ENCODE results near the gene DPM3. TPM values are rescaled to one million over a fixed set of nuclear protein-coding genes. Genes with fewer than 3 reads are reported as not detected.

The DPM3 gene
- total and polyA plus RNA-seq, 2 of the 13 experiments (the other 11 are each of a cell fraction or from before 2014, with no cell fraction given): 23.2 to 53.4 TPM

DNA sequence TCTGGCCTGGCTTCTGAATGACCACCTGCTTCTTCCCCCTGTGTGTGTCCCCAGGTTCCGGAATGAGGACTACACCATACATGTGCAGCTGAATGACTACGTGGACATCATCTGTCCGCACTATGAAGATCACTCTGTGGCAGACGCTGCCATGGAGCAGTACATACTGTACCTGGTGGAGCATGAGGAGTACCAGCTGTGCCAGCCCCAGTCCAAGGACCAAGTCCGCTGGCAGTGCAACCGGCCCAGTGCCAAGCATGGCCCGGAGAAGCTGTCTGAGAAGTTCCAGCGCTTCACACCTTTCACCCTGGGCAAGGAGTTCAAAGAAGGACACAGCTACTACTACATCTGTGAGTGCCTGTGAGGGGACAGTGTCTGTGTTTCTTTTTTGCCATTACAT is 9.0 kb downstream of the DPM3 start (continued):
- TF ChIP-seq FOXP1 (IDR thresholded peaks at IDR 0.05): no peak
- no peak for TF ChIP-seq FOXP1 (CRISPR knock-in tag; IDR thresholded peaks at IDR 0.05)

DNA sequence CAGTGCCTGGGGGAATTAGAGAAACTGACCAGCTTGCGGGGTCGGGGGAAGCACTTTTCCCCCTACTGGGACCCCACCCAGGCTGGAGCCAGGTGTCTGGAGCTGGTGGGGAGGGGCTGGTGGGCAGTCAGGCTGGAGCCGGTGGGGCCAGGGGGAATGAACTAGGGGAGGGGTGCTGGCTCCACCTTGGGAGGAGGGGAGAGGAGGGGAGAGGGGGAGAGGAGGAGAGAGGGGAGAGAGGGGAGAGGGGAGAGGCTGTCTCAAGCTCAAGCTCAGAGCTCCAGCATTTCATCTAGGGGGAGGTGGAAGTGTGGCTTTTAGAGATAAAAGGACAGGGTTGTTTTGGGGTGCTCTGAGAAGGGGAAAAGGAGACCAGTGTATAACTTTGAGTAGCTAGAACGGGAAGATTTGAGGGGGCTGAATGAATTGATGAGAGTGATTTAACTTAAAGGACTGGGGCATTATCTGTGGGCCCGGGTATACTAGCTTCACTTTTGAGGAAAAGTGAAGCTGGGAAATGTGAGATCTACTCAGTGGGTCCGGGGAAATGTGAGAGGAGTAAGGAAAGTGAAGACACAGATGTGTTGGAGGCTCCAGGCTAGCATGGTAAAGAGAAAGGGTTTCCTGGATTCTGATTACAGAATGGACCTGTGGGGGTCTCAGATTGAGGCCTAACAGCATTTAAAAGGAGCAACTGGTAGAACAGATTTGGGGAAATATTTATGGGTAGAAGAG is 9.9 kb downstream of the DPM3 start:
- peaks cover 17 to 46% of the 10 kb centered on the region in 2 experiments for H3K36me3 ChIP-seq (replicated peaks in 1 of 2; ENCODE audit: control insufficient read depth in 1 of 2, insufficient read depth in 2 of 2, low read length in 2 of 2)
- no peaks in the 10 kb centered on the region; a peak in 1 of 5 replicates for H3K27me3 ChIP-seq (ENCODE audit: control insufficient read depth in 1 of 2, insufficient read depth in 2 of 2, low read length in 2 of 2)
- no peak overlapping the region for H2AFZ ChIP-seq (ENCODE audit: low read length)
- TF ChIP-seq KLF16 (CRISPR knock-in tag; IDR thresholded peaks at IDR 0.05): 0 out of 4 replicates have a peak, but pooled peaks of 1 of the 2 experiments have one; percentile 11
- TF ChIP-seq, protein P1, sequence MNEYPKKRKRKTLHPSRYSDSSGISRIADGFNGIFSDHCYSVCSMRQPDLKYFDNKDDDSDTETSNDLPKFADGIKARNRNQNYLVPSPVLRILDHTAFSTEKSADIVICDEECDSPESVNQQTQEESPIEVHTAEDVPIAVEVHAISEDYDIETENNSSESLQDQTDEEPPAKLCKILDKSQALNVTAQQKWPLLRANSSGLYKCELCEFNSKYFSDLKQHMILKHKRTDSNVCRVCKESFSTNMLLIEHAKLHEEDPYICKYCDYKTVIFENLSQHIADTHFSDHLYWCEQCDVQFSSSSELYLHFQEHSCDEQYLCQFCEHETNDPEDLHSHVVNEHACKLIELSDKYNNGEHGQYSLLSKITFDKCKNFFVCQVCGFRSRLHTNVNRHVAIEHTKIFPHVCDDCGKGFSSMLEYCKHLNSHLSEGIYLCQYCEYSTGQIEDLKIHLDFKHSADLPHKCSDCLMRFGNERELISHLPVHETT (CRISPR knock-in tag; conservative IDR thresholded peaks at IDR 0.05): no peak
- TF ChIP-seq, protein P2, sequence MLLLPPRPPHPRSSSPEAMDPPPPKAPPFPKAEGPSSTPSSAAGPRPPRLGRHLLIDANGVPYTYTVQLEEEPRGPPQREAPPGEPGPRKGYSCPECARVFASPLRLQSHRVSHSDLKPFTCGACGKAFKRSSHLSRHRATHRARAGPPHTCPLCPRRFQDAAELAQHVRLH (CRISPR knock-in tag; IDR thresholded peaks at IDR 0.05; ENCODE audit: borderline replicate concordance, low read depth): 0 out of 2 replicates have a peak, but pooled peaks have one; percentile 4
- TF ChIP-seq PCBP1 (IDR thresholded peaks at IDR 0.05; ENCODE audit: borderline replicate concordance, low read depth, low read length): 0 out of 2 replicates have a peak, but pooled peaks have one; percentile 38
- TF ChIP-seq, protein P3, sequence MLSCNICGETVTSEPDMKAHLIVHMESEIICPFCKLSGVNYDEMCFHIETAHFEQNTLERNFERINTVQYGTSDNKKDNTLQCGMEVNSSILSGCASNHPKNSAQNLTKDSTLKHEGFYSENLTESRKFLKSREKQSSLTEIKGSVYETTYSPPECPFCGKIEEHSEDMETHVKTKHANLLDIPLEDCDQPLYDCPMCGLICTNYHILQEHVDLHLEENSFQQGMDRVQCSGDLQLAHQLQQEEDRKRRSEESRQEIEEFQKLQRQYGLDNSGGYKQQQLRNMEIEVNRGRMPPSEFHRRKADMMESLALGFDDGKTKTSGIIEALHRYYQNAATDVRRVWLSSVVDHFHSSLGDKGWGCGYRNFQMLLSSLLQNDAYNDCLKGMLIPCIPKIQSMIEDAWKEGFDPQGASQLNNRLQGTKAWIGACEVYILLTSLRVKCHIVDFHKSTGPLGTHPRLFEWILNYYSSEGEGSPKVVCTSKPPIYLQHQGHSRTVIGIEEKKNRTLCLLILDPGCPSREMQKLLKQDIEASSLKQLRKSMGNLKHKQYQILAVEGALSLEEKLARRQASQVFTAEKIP (CRISPR knock-in tag; IDR thresholded peaks at IDR 0.05; ENCODE audit: borderline replicate concordance): no peak
- TF ChIP-seq ZNF296 (CRISPR knock-in tag; conservative IDR thresholded peaks at IDR 0.05): 0 out of 2 replicates have a peak, but pooled peaks have one; percentile 3
- TF ChIP-seq HNRNPLL (IDR thresholded peaks at IDR 0.05; ENCODE audit: low read depth, low read length, poor library complexity, severe bottlenecking): no peak
- 0 out of 2 replicates have a peak, but pooled peaks have one; percentile 9 for TF ChIP-seq ZNF616 (CRISPR knock-in tag; IDR thresholded peaks at IDR 0.05; ENCODE audit: low read depth)
- 0 out of 2 replicates have a peak, but pooled peaks have one; percentile 65 for TF ChIP-seq ZC3H13 (CRISPR knock-in tag; IDR thresholded peaks at IDR 0.05)
- TF ChIP-seq ZNF83 (CRISPR knock-in tag; IDR thresholded peaks at IDR 0.05; ENCODE audit: borderline replicate concordance): 0 out of 2 replicates have a peak, but pooled peaks have one; percentile 8
- TF ChIP-seq POLR2AphosphoS5 (IDR thresholded peaks at IDR 0.05; ENCODE audit: low read depth, low read length): peak; percentile 24; the same call in 1 of the 2 replicates
- TF ChIP-seq PCBP2 (optimal IDR thresholded peaks at IDR 0.05; ENCODE audit: low read depth, low read length, poor library complexity, severe bottlenecking): peak; percentile 86
- peak; percentile 86; the same call in 1 of the 2 replicates for TF ChIP-seq ZSCAN25 (CRISPR knock-in tag; IDR thresholded peaks at IDR 0.05)
- FAIRE-seq (no peak), ATAC-seq (no peak), DNase-seq (ENCODE audit: low spot score) (no peak)
- 6% methylated on average over 6 of the region's 6 CpGs for WGBS (ENCODE audit: low lambda C conversion rate)
- H3K4me2 ChIP-seq (ENCODE audit: low read depth, low read length): peak overlapping the region; percentile 94
- H3K27ac ChIP-seq (ENCODE audit: extremely low read length, insufficient read depth, low read length): peak overlapping the region; percentile 100
- H3K4me1 ChIP-seq (ENCODE audit: insufficient read depth, low read length): peaks cover 55% of the 10 kb centered on the region
- H4K20me1 ChIP-seq (ENCODE audit: insufficient read depth, low read length): peaks cover 60% of the 10 kb centered on the region
- POLR2A ChIA-PET: interaction anchor here (1.0 to 6.4 kb wide), 9 partner anchors 10 to 160 kb away, joined by 3 to 56 read pairs (median 9); partner anchors contain the start of genes DPM3, KRTCAP2 and SHC1
- H3K79me2 ChIP-seq (ENCODE audit: insufficient read depth, low read length): peaks cover 54% of the 10 kb centered on the region
- peak overlapping the region; percentile 99 for H3K9ac ChIP-seq (ENCODE audit: insufficient read depth, low read depth, low read length)
- H3K4me3 ChIP-seq (replicated peaks in 1 of 3; ENCODE audit: insufficient read depth in 1 of 3, low read depth in 2 of 3, low read length in 3 of 3): peak overlapping the region; percentile 96 to 99 (median 99)
- CTCF ChIA-PET (ENCODE audit: low intra/inter-chr PET ratio, low total read pairs): no interaction called here
- intact Hi-C loops (cut with micrococcal nuclease; ENCODE audit: unreplicated experiment) (no loop called here), in situ Hi-C loops (cut with HindIII; ENCODE audit: extremely low pct_ligation_motif_present, low pct_unique_long_range_greater_than_20kb) (no loop called here)
- H3K9me3 ChIP-seq (ENCODE audit: low read length): no peaks in the 10 kb centered on the region
- BruUV-seq (replicated peaks): TSS peak; percentile 9
